GM23338 (cell line): ENCODE measurements around the gene PTPRJ. TPM values are rescaled to one million over a fixed set of nuclear protein-coding genes. Genes with fewer than 3 reads are reported as not detected.

Source experiments
- ATAC-seq: fragments of 200-7000 bp; cut with Tn5 transposase; 3 replicates; pipeline ENCODE4 v1.9.1; 2020
- DNase-seq: peaks from one replicate; pipeline ENCODE4 v3.0.0-alpha.2; 2015; ENCODE audit warnings: low spot score
- H2AFZ ChIP-seq: fragments of 200-600 bp; sonication (generic); 2 replicates; pipeline ENCODE4 v1.8.0; 2016; ENCODE audit warnings: antibody characterized with exemption, mild to moderate bottlenecking, moderate library complexity
- H3F3A ChIP-seq: fragments of 200-600 bp; sonication (generic); replicated peaks from 2 replicates; pipeline ENCODE4 v1.8.0; 2017; ENCODE audit warnings: antibody characterized with exemption, mixed run types, low read depth
- H3K27ac ChIP-seq: fragments of 200-600 bp; sonication (generic); 2 replicates; pipeline ENCODE4 v1.6.1; 2016; ENCODE audit warnings: low read depth
- H3K27me3 ChIP-seq: fragments of 200-600 bp; sonication (generic); 2 replicates; pipeline ENCODE4 v1.8.0; 2016; ENCODE audit warnings: mild to moderate bottlenecking, mixed run types, moderate library complexity; ENCODE audit not compliant: insufficient read depth
- H3K36me3 ChIP-seq: fragments of 200-600 bp; sonication (generic); 2 replicates; pipeline ENCODE4 v1.8.0; 2016; ENCODE audit warnings: mild to moderate bottlenecking; ENCODE audit not compliant: insufficient read depth
- H3K4me1 ChIP-seq: fragments of 200-600 bp; sonication (generic); 2 replicates; pipeline ENCODE4 v1.8.0; 2016; ENCODE audit warnings: mild to moderate bottlenecking, moderate library complexity; ENCODE audit not compliant: insufficient read depth
- H3K4me2 ChIP-seq: fragments of 200-600 bp; sonication (generic); 2 replicates; pipeline ENCODE4 v1.7.1; 2017; ENCODE audit warnings: mixed run types
- H3K4me3 ChIP-seq: fragments of 200-600 bp; sonication (generic); 2 replicates; pipeline ENCODE4 v1.6.1; 2016; ENCODE audit warnings: mixed run types
- H3K79me2 ChIP-seq: fragments of 200-600 bp; sonication (generic); replicated peaks from 2 replicates; pipeline ENCODE4 v1.8.0; 2017; ENCODE audit warnings: mild to moderate bottlenecking; ENCODE audit not compliant: insufficient read depth
- H3K9me2 ChIP-seq: fragments of 200-600 bp; sonication (generic); 2 replicates; pipeline ENCODE4 v1.8.0; 2017; ENCODE audit not compliant: insufficient read depth
- H4K20me1 ChIP-seq: fragments of 200-600 bp; sonication (generic); replicated peaks from 2 replicates; pipeline ENCODE4 v1.8.0; 2017; ENCODE audit warnings: mild to moderate bottlenecking; ENCODE audit not compliant: insufficient read depth
- H3K27ac Mint-ChIP-seq: 2 replicates; pipeline ENCODE4 v1.8.0; 2020; ENCODE audit warnings: inconsistent platforms, mild to moderate bottlenecking, moderate library complexity, mixed read lengths
- H3K27me3 Mint-ChIP-seq: 3 replicates; pipeline ENCODE4 v1.8.0; 2022; ENCODE audit warnings: low read depth, mild to moderate bottlenecking, moderate library complexity, mixed read lengths, inconsistent platforms; ENCODE audit not compliant: insufficient read depth, poor library complexity
- H3K36me3 Mint-ChIP-seq: 3 replicates; pipeline ENCODE4 v1.8.0; 2021; ENCODE audit warnings: low read depth, mild to moderate bottlenecking, inconsistent platforms, moderate library complexity, mixed read lengths
- H3K4me1 Mint-ChIP-seq: 3 replicates; pipeline ENCODE4 v1.8.0; 2020; ENCODE audit warnings: mild to moderate bottlenecking, inconsistent platforms, mixed read lengths
- H3K4me3 Mint-ChIP-seq: 3 replicates; pipeline ENCODE4 v1.8.0; 2021; ENCODE audit warnings: moderate library complexity, mild to moderate bottlenecking, inconsistent platforms, mixed read lengths
- H3K9me3 Mint-ChIP-seq: 3 replicates; pipeline ENCODE4 v1.8.0; 2020; ENCODE audit warnings: moderate library complexity, mild to moderate bottlenecking, inconsistent platforms, mixed read lengths
- CREB1 ChIP-seq: fragments of 250-450 bp; sonication (Bioruptor Pico); IDR thresholded peaks from 2 replicates; pipeline ENCODE4 v1.5.0; 2020; ENCODE audit warnings: low read depth, mild to moderate bottlenecking, moderate library complexity
- EZH2 ChIP-seq: fragments of 200-600 bp; sonication (generic); IDR thresholded peaks from one replicate; pipeline ENCODE4 v1.8.0; 2017; ENCODE audit warnings: antibody characterized with exemption, mild to moderate bottlenecking, low read depth; ENCODE audit not compliant: unreplicated experiment
- NANOG ChIP-seq: IDR thresholded peaks from 2 replicates; pipeline ENCODE4 v1.6.1; 2016; ENCODE audit warnings: antibody characterized with exemption, borderline replicate concordance
- ZNF462 ChIP-seq: fragments of 250-450 bp; sonication (Bioruptor Pico); IDR thresholded peaks from 2 replicates; pipeline ENCODE4 v1.5.0; 2020; ENCODE audit warnings: mild to moderate bottlenecking, moderate library complexity
- polyA plus RNA-seq: library from polyadenylated mRNA; unstranded; fragments of >200 nt; fragmentation: Nextera tagmentation; extraction: Ambion mirVana; gene quantifications from 2 replicates; pipeline ENCODE4 v1.2.1, GENCODE V29; 2016
- total RNA-seq: library from RNA; depleted of rRNA; stranded (reverse); fragments of >200 nt; shearing (Covaris generic); gene quantifications from 2 replicates; pipeline ENCODE4 v1.2.3, GENCODE V29; 2014
- TF ChIP-seq, protein P1 (sequence below): IDR thresholded peaks from one replicate; pipeline ENCODE4 v1.6.1; 2018; ENCODE audit warnings: antibody characterized with exemption; ENCODE audit not compliant: unreplicated experiment

Gene PTPRJ
- total and polyA plus RNA-seq, 2 experiments from 2014 or later, result 4.2 to 16.0 TPM

DNA sequence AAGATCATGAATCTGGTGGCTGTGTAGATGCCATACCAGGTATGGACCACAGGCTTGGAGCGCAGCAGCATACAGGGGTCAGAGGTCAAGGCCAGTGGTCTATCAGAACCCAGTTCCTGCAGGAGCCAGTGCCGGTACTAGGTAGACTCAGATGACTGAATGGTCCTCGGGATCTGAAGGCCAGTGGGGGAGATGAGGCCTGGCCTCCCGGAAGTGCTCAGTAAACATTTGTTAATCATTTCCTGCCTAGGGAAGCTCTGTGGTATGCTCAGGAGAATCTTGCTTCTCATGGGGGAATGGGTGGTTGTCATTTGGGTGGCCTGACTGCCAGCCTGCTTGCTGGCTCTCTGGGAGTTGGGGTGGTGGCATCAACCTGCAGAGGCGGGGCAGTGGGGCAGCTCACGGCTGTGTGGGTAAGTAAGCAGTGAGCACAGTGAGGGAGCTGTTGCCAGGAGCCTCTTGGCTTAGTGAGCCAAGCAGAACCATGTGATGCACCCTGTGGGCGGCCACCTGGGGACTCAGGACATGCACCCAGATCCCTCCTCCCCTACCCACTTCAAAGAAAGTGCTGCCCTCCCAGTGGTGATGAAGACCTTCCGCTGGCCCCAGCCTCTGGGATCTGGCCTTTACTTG lies 33.0 kb downstream of the PTPRJ start (continued):
- TF ChIP-seq, protein P1, sequence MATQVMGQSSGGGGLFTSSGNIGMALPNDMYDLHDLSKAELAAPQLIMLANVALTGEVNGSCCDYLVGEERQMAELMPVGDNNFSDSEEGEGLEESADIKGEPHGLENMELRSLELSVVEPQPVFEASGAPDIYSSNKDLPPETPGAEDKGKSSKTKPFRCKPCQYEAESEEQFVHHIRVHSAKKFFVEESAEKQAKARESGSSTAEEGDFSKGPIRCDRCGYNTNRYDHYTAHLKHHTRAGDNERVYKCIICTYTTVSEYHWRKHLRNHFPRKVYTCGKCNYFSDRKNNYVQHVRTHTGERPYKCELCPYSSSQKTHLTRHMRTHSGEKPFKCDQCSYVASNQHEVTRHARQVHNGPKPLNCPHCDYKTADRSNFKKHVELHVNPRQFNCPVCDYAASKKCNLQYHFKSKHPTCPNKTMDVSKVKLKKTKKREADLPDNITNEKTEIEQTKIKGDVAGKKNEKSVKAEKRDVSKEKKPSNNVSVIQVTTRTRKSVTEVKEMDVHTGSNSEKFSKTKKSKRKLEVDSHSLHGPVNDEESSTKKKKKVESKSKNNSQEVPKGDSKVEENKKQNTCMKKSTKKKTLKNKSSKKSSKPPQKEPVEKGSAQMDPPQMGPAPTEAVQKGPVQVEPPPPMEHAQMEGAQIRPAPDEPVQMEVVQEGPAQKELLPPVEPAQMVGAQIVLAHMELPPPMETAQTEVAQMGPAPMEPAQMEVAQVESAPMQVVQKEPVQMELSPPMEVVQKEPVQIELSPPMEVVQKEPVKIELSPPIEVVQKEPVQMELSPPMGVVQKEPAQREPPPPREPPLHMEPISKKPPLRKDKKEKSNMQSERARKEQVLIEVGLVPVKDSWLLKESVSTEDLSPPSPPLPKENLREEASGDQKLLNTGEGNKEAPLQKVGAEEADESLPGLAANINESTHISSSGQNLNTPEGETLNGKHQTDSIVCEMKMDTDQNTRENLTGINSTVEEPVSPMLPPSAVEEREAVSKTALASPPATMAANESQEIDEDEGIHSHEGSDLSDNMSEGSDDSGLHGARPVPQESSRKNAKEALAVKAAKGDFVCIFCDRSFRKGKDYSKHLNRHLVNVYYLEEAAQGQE, result no peak

GRCh38 chr11:48014917-48015316 lies 34.6 kb downstream of the PTPRJ start:
- no peak overlapping the region for H3K27ac ChIP-seq
- H3K27me3 Mint-ChIP-seq, result peaks cover 11% of the 10 kb centered on the region
- DNase-seq (no peak), ATAC-seq (no peak)
- no peak overlapping the region; the same call in 1 of the 2 replicates for H3K27ac Mint-ChIP-seq
- TF ChIP-seq EZH2 (no peak), CREB1 (CRISPR knock-in tag) (no peak), NANOG (no peak), ZNF462 (CRISPR knock-in tag) (no peak)
- H3K9me3 Mint-ChIP-seq, result no peaks in the 10 kb centered on the region
- no peak overlapping the region for H3K4me3 ChIP-seq
- H3K4me1 Mint-ChIP-seq, result peaks cover 45% of the 10 kb centered on the region
- no peaks in the 10 kb centered on the region for H3K27me3 ChIP-seq
- no peak overlapping the region for H2AFZ ChIP-seq
- H3F3A ChIP-seq, result no peaks in the 10 kb centered on the region
- H3K9me2 ChIP-seq, result no peaks in the 10 kb centered on the region
- peaks cover 10% of the 10 kb centered on the region; the same call in 1 of the 2 replicates for H4K20me1 ChIP-seq
- H3K36me3 ChIP-seq, result no peaks in the 10 kb centered on the region
- no peak overlapping the region for H3K4me3 Mint-ChIP-seq
- no peaks in the 10 kb centered on the region for H3K36me3 Mint-ChIP-seq
- peaks cover 31% of the 10 kb centered on the region for H3K79me2 ChIP-seq
- H3K4me1 ChIP-seq, result peaks cover 35% of the 10 kb centered on the region
- no peak overlapping the region for H3K4me2 ChIP-seq
